OCI-LY1 (cell line): Measurements from ENCODE around the gene HTR3B.

Experiments
- H2AFZ ChIP-seq: fragments of 200-600 bp; sonication (generic), shearing (Covaris generic); 2 replicates; pipeline ENCODE4 v1.6.0; 2014; ENCODE audit warnings: antibody characterized with exemption, mild to moderate bottlenecking, low read length
- H3F3A ChIP-seq: fragments of 200-600 bp; sonication (generic), shearing (Covaris generic); 2 replicates; pipeline ENCODE4 v1.6.0; 2014; ENCODE audit warnings: mild to moderate bottlenecking, antibody characterized with exemption, low read length, moderate library complexity; ENCODE audit not compliant: insufficient read depth
- H3K27ac ChIP-seq: fragments of 200-600 bp; sonication (generic); 2 replicates; pipeline ENCODE4 v1.5.1; 2014; ENCODE audit warnings: low read length, mixed run types, mild to moderate bottlenecking, low read depth; ENCODE audit not compliant: poor library complexity, severe bottlenecking
- H3K27me3 ChIP-seq: fragments of 200-600 bp; sonication (generic); 2 replicates; pipeline ENCODE4 v1.6.0; 2014; ENCODE audit warnings: antibody characterized with exemption, mild to moderate bottlenecking, low read length, moderate library complexity; ENCODE audit not compliant: insufficient read depth
- H3K36me3 ChIP-seq: fragments of 200-600 bp; sonication (generic); 2 replicates; pipeline ENCODE4 v1.6.1; 2014; ENCODE audit warnings: mild to moderate bottlenecking, antibody characterized with exemption, low read length, moderate library complexity, mixed read lengths; ENCODE audit not compliant: insufficient read depth
- H3K4me1 ChIP-seq: fragments of 200-600 bp; sonication (generic); 2 replicates; pipeline ENCODE4 v1.5.1; 2014; ENCODE audit warnings: mild to moderate bottlenecking, low read length, moderate library complexity; ENCODE audit not compliant: insufficient read depth, severe bottlenecking
- H3K4me2 ChIP-seq: fragments of 200-600 bp; sonication (generic), shearing (Covaris generic); 2 replicates; pipeline ENCODE4 v1.6.1; 2014; ENCODE audit warnings: low read length
- H3K4me3 ChIP-seq: fragments of 200-600 bp; sonication (generic); 2 replicates; pipeline ENCODE4 v1.5.1; 2014; ENCODE audit warnings: low read length, low read depth, mild to moderate bottlenecking, mixed read lengths; ENCODE audit not compliant: poor library complexity, severe bottlenecking
- H3K79me2 ChIP-seq: fragments of 200-600 bp; shearing (Covaris generic); 2 replicates; pipeline ENCODE4 v1.6.1; 2016; ENCODE audit warnings: mixed run types, low read length, mixed read lengths; ENCODE audit not compliant: insufficient read depth
- H3K9ac ChIP-seq: fragments of 200-600 bp; sonication (generic), shearing (Covaris generic); 2 replicates; pipeline ENCODE4 v1.6.1; 2014; ENCODE audit warnings: mild to moderate bottlenecking, low read length, mixed read lengths
- H3K9me2 ChIP-seq: fragments of 200-600 bp; sonication (generic), shearing (Covaris generic); 2 replicates; pipeline ENCODE4 v1.6.1; 2014; ENCODE audit warnings: low read depth, mild to moderate bottlenecking, low read length, mixed read lengths
- H3K9me3 ChIP-seq: fragments of 200-600 bp; shearing (Covaris generic); 2 replicates; pipeline ENCODE4 v1.6.1; 2014; ENCODE audit warnings: low read length, mixed read lengths
- H4K20me1 ChIP-seq: fragments of 200-600 bp; sonication (generic), shearing (Covaris generic); 2 replicates; pipeline ENCODE4 v1.6.0; 2016; ENCODE audit warnings: mild to moderate bottlenecking, low read length; ENCODE audit not compliant: insufficient read depth
- EZH2 ChIP-seq: fragments of 200-600 bp; sonication (generic), shearing (Covaris generic); IDR thresholded peaks from 2 replicates; pipeline ENCODE4 v1.8.0; 2017; ENCODE audit warnings: borderline replicate concordance, mixed run types, mild to moderate bottlenecking, antibody characterized with exemption, low read length, moderate library complexity, mixed read lengths
- TF ChIP-seq, protein P1 (sequence below): fragments of 200-600 bp; sonication (generic), shearing (Covaris generic); IDR thresholded peaks from 2 replicates; pipeline ENCODE4 v1.5.1; 2017; ENCODE audit warnings: mild to moderate bottlenecking, antibody characterized with exemption, low read length, moderate library complexity, mixed read lengths

The HTR3B gene

DNA sequence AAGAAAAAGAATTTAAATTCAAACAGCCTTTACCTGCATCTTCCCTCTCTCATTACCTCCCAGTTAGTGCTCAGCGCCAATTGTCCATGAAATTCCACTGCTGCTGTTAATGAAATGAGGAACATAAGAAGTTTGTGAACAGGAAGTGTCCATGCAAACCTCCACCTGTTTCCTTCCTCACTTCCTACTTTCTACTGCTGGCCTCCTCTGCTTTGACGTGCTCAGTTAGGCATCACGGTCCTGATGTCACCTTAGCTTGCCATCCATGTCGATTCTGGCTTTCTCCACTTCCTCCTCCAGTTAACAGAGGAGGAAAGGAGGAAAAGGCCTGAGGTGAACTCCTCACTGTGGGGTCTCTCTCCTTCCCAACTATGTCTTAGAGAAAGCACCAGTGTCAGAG lies 43.4 kb downstream of the HTR3B start:
- H4K20me1 ChIP-seq, result no peaks in the 10 kb centered on the region
- no peaks in the 10 kb centered on the region for H3K36me3 ChIP-seq
- H3F3A ChIP-seq, result no peaks in the 10 kb centered on the region
- TF ChIP-seq EZH2, result no peak
- TF ChIP-seq, protein P1, sequence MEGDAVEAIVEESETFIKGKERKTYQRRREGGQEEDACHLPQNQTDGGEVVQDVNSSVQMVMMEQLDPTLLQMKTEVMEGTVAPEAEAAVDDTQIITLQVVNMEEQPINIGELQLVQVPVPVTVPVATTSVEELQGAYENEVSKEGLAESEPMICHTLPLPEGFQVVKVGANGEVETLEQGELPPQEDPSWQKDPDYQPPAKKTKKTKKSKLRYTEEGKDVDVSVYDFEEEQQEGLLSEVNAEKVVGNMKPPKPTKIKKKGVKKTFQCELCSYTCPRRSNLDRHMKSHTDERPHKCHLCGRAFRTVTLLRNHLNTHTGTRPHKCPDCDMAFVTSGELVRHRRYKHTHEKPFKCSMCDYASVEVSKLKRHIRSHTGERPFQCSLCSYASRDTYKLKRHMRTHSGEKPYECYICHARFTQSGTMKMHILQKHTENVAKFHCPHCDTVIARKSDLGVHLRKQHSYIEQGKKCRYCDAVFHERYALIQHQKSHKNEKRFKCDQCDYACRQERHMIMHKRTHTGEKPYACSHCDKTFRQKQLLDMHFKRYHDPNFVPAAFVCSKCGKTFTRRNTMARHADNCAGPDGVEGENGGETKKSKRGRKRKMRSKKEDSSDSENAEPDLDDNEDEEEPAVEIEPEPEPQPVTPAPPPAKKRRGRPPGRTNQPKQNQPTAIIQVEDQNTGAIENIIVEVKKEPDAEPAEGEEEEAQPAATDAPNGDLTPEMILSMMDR, result no peak
- no peaks in the 10 kb centered on the region for H3K9me3 ChIP-seq
- H3K4me2 ChIP-seq, result no peak overlapping the region
- no peaks in the 10 kb centered on the region for H3K27me3 ChIP-seq
- H3K9ac ChIP-seq, result no peak overlapping the region
- H3K27ac ChIP-seq, result no peak overlapping the region
- no peaks in the 10 kb centered on the region for H3K9me2 ChIP-seq
- no peaks in the 10 kb centered on the region for H3K4me1 ChIP-seq
- H3K79me2 ChIP-seq, result no peaks in the 10 kb centered on the region
- H2AFZ ChIP-seq, result no peak overlapping the region
- H3K4me3 ChIP-seq, result no peak overlapping the region

DNA sequence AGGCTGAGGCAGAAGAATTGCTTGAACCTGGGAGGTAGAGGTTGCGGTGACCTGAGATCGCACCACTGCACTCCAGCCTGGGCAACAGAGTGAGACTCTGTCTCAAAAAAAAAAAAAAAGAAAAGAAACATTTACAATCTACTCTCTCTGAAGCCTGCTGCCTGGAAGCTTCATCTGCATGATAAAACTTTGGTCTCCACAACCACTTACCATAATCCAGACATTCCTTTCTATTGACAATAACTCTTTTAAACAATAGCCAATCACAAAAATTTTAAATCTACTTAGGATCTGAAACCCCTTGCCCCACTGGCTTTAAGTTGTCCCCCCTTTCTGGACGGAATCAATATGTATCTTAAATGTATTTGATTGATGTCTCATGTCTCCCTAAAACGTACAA lies 45.3 kb downstream of the HTR3B start:
- H3K4me2 ChIP-seq, result no peak overlapping the region
- no peaks in the 10 kb centered on the region for H3K9me3 ChIP-seq
- no peaks in the 10 kb centered on the region for H3K36me3 ChIP-seq
- no peaks in the 10 kb centered on the region for H3K79me2 ChIP-seq
- H2AFZ ChIP-seq, result no peak overlapping the region
- H3K9me2 ChIP-seq, result no peaks in the 10 kb centered on the region
- H3K4me3 ChIP-seq, result no peak overlapping the region
- no peaks in the 10 kb centered on the region for H3K27me3 ChIP-seq
- TF ChIP-seq EZH2, result no peak
- TF ChIP-seq, protein P1, result no peak
- no peaks in the 10 kb centered on the region for H3F3A ChIP-seq
- no peak overlapping the region for H3K27ac ChIP-seq
- H3K9ac ChIP-seq, result no peak overlapping the region
- no peaks in the 10 kb centered on the region for H4K20me1 ChIP-seq
- H3K4me1 ChIP-seq, result no peaks in the 10 kb centered on the region

DNA sequence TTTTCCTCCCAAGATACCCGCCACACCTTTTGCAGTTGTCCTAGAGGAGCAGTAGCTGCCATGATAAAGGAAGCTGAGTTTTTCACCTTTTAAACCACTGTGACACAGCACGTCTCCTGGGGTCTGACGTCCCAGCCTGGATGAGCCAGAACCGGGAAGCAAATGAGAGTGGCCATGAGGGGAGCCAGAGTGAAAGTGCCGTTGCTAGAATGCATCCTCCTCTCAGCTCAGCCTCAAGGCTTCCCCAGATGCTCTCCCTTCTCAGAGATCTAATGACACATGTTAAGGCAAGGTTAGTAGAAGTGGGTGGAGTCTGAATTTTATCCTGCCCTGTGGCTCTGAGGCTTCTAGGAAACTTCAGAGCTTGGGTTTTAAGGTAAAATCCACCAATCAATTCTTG lies 46.9 kb downstream of the HTR3B start:
- Histone ChIP-seq H3K4me1 (no peaks in the 10 kb centered on the region), H3K4me3 (no peak overlapping the region), H3K9ac (no peak overlapping the region), H3K9me2 (no peaks in the 10 kb centered on the region), H3K4me2 (no peak overlapping the region), H3F3A (no peaks in the 10 kb centered on the region), H4K20me1 (no peaks in the 10 kb centered on the region), H3K9me3 (no peaks in the 10 kb centered on the region), H3K79me2 (no peaks in the 10 kb centered on the region), H3K27ac (no peak overlapping the region), H2AFZ (no peak overlapping the region), H3K36me3 (no peaks in the 10 kb centered on the region), H3K27me3 (no peaks in the 10 kb centered on the region)
- no peak for TF ChIP-seq EZH2
- TF ChIP-seq, protein P1, result no peak
